HTR-8/SVneo (cell line): ENCODE measurements around the gene GDF10.

Experiments
- DNase-seq: peaks from one replicate; pipeline ENCODE4 v3.0.0; 2011; ENCODE audit warnings: low spot score, mixed read lengths; ENCODE audit not compliant: insufficient read length
- FAIRE-seq: peaks from 2 replicates; lab custom pipeline; 2011; peaks lifted over from hg19 to GRCh38; lab: Jason Lieb, UNC

GDF10 gene

GRCh38 chr10:47268696-47269095, 31.3 kb upstream of the GDF10 start:
- FAIRE-seq, result no peak

GRCh38 chr10:47269294-47269693, 30.7 kb upstream of the GDF10 start:
- DNase-seq (no peak), FAIRE-seq (no peak)

More at GRCh38 chr10:47268696-47269095, 31.3 kb upstream of the GDF10 start:
- no peak for DNase-seq

- DNase-seq, result no peak
- FAIRE-seq, result no peak
These were observed 23.9 kb upstream of the GDF10 start for GRCh38 chr10:47276071-47276470.

- no peak for FAIRE-seq
These were observed 23.2 kb upstream of the GDF10 start for GRCh38 chr10:47276576-47277351.

GRCh38 chr10:47277352-47278151, 22.4 kb upstream of the GDF10 start:
- DNase-seq (no peak), FAIRE-seq (no peak)

More at GRCh38 chr10:47276576-47277351, 23.2 kb upstream of the GDF10 start:
- DNase-seq, result no peak

- FAIRE-seq, result no peak
- no peak for DNase-seq
These were observed 21.9 kb upstream of the GDF10 start for GRCh38 chr10:47278152-47278473.

GRCh38 chr10:47278720-47279119, 21.3 kb upstream of the GDF10 start:
- DNase-seq, result no peak
- no peak for FAIRE-seq

- DNase-seq, result no peak
These were observed 20.7 kb upstream of the GDF10 start for GRCh38 chr10:47279276-47279675.

GRCh38 chr10:47282005-47282656, 17.9 kb upstream of the GDF10 start:
- no peak for FAIRE-seq
- DNase-seq, result no peak

More at GRCh38 chr10:47279276-47279675, 20.7 kb upstream of the GDF10 start:
- no peak for FAIRE-seq

GRCh38 chr10:47282657-47283018, 17.4 kb upstream of the GDF10 start:
- no peak for DNase-seq
- no peak for FAIRE-seq

- no peak for DNase-seq
- no peak for FAIRE-seq
These were observed 16.8 kb upstream of the GDF10 start for GRCh38 chr10:47283101-47283630.

- DNase-seq (no peak), FAIRE-seq (no peak)
These were observed 16.1 kb upstream of the GDF10 start for GRCh38 chr10:47283848-47284247.

GRCh38 chr10:47285381-47286115, 14.4 kb upstream of the GDF10 start:
- FAIRE-seq (no peak), DNase-seq (no peak)

- no peak for DNase-seq
- FAIRE-seq, result no peak
These were observed 13.9 kb upstream of the GDF10 start for GRCh38 chr10:47286116-47286505.

- no peak for FAIRE-seq
These were observed 13.2 kb upstream of the GDF10 start for GRCh38 chr10:47286591-47287315.

GRCh38 chr10:47287365-47287802, 12.6 kb upstream of the GDF10 start:
- no peak for FAIRE-seq
- DNase-seq, result no peak

More at GRCh38 chr10:47286591-47287315, 13.2 kb upstream of the GDF10 start:
- no peak for DNase-seq

GRCh38 chr10:47287805-47288204, 12.2 kb upstream of the GDF10 start:
- DNase-seq (no peak), FAIRE-seq (no peak)

GRCh38 chr10:47288236-47288635, 11.8 kb upstream of the GDF10 start:
- no peak for DNase-seq
- no peak for FAIRE-seq

- DNase-seq (no peak), FAIRE-seq (no peak)
These were observed 11.0 kb upstream of the GDF10 start for GRCh38 chr10:47288916-47289495.
